Upper lobe of right lung (tissue), 1 donor: ENCODE data around the gene IER3IP1. TPM values are rescaled to one million over a fixed set of nuclear protein-coding genes. Genes with fewer than 3 reads are reported as not detected.

Source experiments
- ATAC-seq: fragments of 200-7000 bp; cut with Tn5 transposase; one replicate; pipeline ENCODE4 v1.9.1; 2020; ENCODE audit warnings: mild to moderate bottlenecking, moderate library complexity
- DNase-seq: peaks from one replicate; pipeline ENCODE4 v3.0.0-alpha.2; 2020
- H3K27ac ChIP-seq: fragments of 200-600 bp; one replicate; pipeline ENCODE4 v1.8.0; 2022
- H3K27me3 ChIP-seq: fragments of 200-600 bp; one replicate; pipeline ENCODE4 v1.8.0; 2022; ENCODE audit warnings: mild to moderate bottlenecking
- H3K36me3 ChIP-seq: fragments of 200-600 bp; one replicate; pipeline ENCODE4 v1.8.0; 2022
- H3K4me1 ChIP-seq: fragments of 200-600 bp; one replicate; pipeline ENCODE4 v1.8.0; 2022
- H3K4me3 ChIP-seq: fragments of 200-600 bp; one replicate; pipeline ENCODE4 v1.8.0; 2022; ENCODE audit warnings: mild to moderate bottlenecking
- H3K9me3 ChIP-seq: fragments of 200-600 bp; one replicate; pipeline ENCODE4 v1.8.0; 2022
- CTCF ChIP-seq: fragments of 200-600 bp; IDR thresholded peaks from one replicate; pipeline ENCODE4 v1.8.0; 2022; ENCODE audit warnings: antibody characterized with exemption
- intact Hi-C: fragments of 100-400 bp; cut with DNase I; formaldehyde crosslinking; loops from one replicate; pipeline ENCODE4 v1.11.0; 2022
- total RNA-seq: library from RNA; stranded (reverse); fragmentation: NEBNext Ultra II Directional; extraction: Animal tissue kit (Norgen Biotek cat#: 25700); gene quantifications from one replicate; pipeline ENCODE4 v1.2.1, GENCODE V29; 2021
- donor health status: DM: no; HTN: yes; CAD: no; lungs with severe emphysema.

IER3IP1 gene
- total RNA-seq, 1 donor from 2014 or later = 12.9 TPM

GRCh38 chr18:47108373-47108772 is 67.8 kb downstream of the IER3IP1 start:
- no peak for ATAC-seq
- intact Hi-C loops = no loop called here
- Histone ChIP-seq H3K4me1 (no peaks in the 10 kb centered on the region), H3K4me3 (no peak overlapping the region), H3K36me3 (peaks cover 81% of the 10 kb centered on the region), H3K9me3 (no peaks in the 10 kb centered on the region), H3K27me3 (no peaks in the 10 kb centered on the region), H3K27ac (no peak overlapping the region)
- no peak for DNase-seq
- TF ChIP-seq CTCF = no peak

Other genes with a start within 250 kb of the IER3IP1 start
- not detected for gene ELOA2, start 140.7 kb downstream of the IER3IP1 start, total RNA-seq
- gene HDHD2, start 25.9 kb downstream of the IER3IP1 start, total RNA-seq = 38.2 TPM
- not detected for gene SKOR2, start 75.3 kb upstream of the IER3IP1 start, total RNA-seq